ENCODE measurements around the gene TMEM19. TPM values are rescaled to one million over a fixed set of nuclear protein-coding genes. Genes with fewer than 3 reads are reported as not detected.

TMEM19 gene
- total and polyA plus RNA-seq, 2 of the 8 experiments (the other 6 are each of a cell fraction or from before 2014, with no cell fraction given) = 12.6 to 19.1 TPM

- TF ChIP-seq CHD7 (IDR thresholded peaks at IDR 0.05; ENCODE audit: insufficient replicate concordance, low read length) (peak; percentile 34), GABPA (IDR thresholded peaks at IDR 0.05; ENCODE audit: borderline replicate concordance, insufficient read depth, low read length) (peak; percentile 76; the same call in 1 of the 2 replicates), SIX5 (IDR thresholded peaks at IDR 0.05; ENCODE audit: low read depth, low read length) (peak; percentile 54), CBX8 (IDR thresholded peaks at IDR 0.05; ENCODE audit: borderline replicate concordance, low read depth, low read length) (no peak), CEBPB (IDR thresholded peaks at IDR 0.05; ENCODE audit: low read depth, low read length) (no peak), ASH2L (IDR thresholded peaks at IDR 0.05; ENCODE audit: low read length) (peak; percentile 89), HDAC6 (IDR thresholded peaks at IDR 0.05; ENCODE audit: low read depth, low read length) (no peak), MAFK (IDR thresholded peaks at IDR 0.05; ENCODE audit: low read depth, low read length) (no peak), CTBP2 (IDR thresholded peaks at IDR 0.05; ENCODE audit: borderline replicate concordance, insufficient read depth, insufficient read length, low read length) (no peak), PHF8 (conservative IDR thresholded peaks at IDR 0.05; ENCODE audit: low read depth, low read length) (peak; percentile 76)
Observed at GRCh38 chr12:71663561-71664410, 22.1 kb upstream of the TMEM19 start, which contains the start of the genes THAP2 and ZFC3H1 (continued).

Data from H1 (cell line).